Measurements from ENCODE around the gene SNRNP35. TPM values are rescaled to one million over a fixed set of nuclear protein-coding genes. Genes with fewer than 3 reads are reported as not detected.

Gene SNRNP35
- total RNA-seq, 4 donors from 2014 or later = 8.6 to 30.0 (median 25.7) TPM

- TF ChIP-seq POLR2AphosphoS5 (IDR thresholded peaks at IDR 0.05) (no peak), EP300 (IDR thresholded peaks at IDR 0.05; ENCODE audit: low read depth) (no peak), POLR2A (IDR thresholded peaks at IDR 0.05) (no peak)
- TF ChIP-seq, protein P1, sequence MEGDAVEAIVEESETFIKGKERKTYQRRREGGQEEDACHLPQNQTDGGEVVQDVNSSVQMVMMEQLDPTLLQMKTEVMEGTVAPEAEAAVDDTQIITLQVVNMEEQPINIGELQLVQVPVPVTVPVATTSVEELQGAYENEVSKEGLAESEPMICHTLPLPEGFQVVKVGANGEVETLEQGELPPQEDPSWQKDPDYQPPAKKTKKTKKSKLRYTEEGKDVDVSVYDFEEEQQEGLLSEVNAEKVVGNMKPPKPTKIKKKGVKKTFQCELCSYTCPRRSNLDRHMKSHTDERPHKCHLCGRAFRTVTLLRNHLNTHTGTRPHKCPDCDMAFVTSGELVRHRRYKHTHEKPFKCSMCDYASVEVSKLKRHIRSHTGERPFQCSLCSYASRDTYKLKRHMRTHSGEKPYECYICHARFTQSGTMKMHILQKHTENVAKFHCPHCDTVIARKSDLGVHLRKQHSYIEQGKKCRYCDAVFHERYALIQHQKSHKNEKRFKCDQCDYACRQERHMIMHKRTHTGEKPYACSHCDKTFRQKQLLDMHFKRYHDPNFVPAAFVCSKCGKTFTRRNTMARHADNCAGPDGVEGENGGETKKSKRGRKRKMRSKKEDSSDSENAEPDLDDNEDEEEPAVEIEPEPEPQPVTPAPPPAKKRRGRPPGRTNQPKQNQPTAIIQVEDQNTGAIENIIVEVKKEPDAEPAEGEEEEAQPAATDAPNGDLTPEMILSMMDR (IDR thresholded peaks at IDR 0.05) = no peak
- in situ Hi-C loops (cut with MboI; ENCODE audit: low pct_ligation_motif_present in 1 of 4, low pct_unique_long_range_greater_than_20kb in 1 of 4, low sequenced_read_pairs in 3 of 4) = no loop called here
- no peak overlapping the region for H3K4me3 ChIP-seq
- no peaks in the 10 kb centered on the region for H3K27me3 ChIP-seq
- no peak for DNase-seq
- intact Hi-C loops (cut with DNase I; ENCODE audit: low total_unique reads) = no loop called here
- peaks cover 0 to 13% (median 6%) of the 10 kb centered on the region in 4 donors for H3K36me3 ChIP-seq
- peaks cover 0 to 3% (median under 1%) of the 10 kb centered on the region in 4 donors for H3K4me1 ChIP-seq
- H3K9me3 ChIP-seq = no peaks in the 10 kb centered on the region
- 67 to 89% methylated on average over 1 to 4 of the region's 4 CpGs for WGBS, 2 donors (ENCODE audit: low coverage in 1 of 2)
- no peak overlapping the region for H3K27ac ChIP-seq
These were observed 7.1 kb downstream of the SNRNP35 start for GRCh38 chr12:123465084-123465483.

GRCh38 chr12:123468786-123469185, 10.8 kb downstream of the SNRNP35 start:
- WGBS, 2 donors (ENCODE audit: low coverage in 1 of 2) = 41 to 67% methylated on average over 1 of the region's 1 CpG
- Histone ChIP-seq H3K4me1 (no peaks in the 10 kb centered on the region), H3K36me3 (peaks cover 0 to 13% (median 6%) of the 10 kb centered on the region in 4 donors), H3K27me3 (no peaks in the 10 kb centered on the region), H3K9me3 (no peaks in the 10 kb centered on the region), H3K27ac (no peak overlapping the region), H3K4me3 (no peak overlapping the region)
- intact Hi-C loops (cut with DNase I; ENCODE audit: low total_unique reads) = no loop called here
- in situ Hi-C loops (cut with MboI; ENCODE audit: low pct_ligation_motif_present in 1 of 4, low pct_unique_long_range_greater_than_20kb in 1 of 4, low sequenced_read_pairs in 3 of 4) = no loop called here
- TF ChIP-seq EP300 (IDR thresholded peaks at IDR 0.05; ENCODE audit: low read depth) = no peak
- no peak for TF ChIP-seq POLR2A (IDR thresholded peaks at IDR 0.05)
- TF ChIP-seq, protein P1 (IDR thresholded peaks at IDR 0.05) = no peak
- no peak for TF ChIP-seq POLR2AphosphoS5 (IDR thresholded peaks at IDR 0.05)
- DNase-seq = no peak

DNA sequence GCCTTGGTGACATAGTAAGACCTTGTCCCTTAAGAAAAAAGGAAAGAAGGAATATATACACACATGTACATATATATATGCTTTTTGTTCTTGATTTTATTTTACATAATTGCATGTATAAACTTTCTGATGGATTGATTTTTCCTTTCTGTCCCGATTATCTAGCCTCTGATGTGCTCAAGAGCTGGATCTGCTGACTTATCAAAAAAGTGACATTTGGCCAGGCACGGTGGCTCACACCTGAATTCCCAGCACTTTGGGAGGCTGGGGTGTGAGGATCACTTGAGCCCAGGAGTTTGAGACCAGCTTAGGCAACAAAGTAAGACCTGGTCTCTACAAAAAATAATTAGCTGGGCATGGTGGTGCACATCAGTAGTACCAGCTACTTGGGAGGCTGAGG, 12.0 kb downstream of the SNRNP35 start:
- in situ Hi-C loops (cut with MboI; ENCODE audit: low pct_ligation_motif_present in 1 of 4, low pct_unique_long_range_greater_than_20kb in 1 of 4, low sequenced_read_pairs in 3 of 4) = no loop called here

DNA sequence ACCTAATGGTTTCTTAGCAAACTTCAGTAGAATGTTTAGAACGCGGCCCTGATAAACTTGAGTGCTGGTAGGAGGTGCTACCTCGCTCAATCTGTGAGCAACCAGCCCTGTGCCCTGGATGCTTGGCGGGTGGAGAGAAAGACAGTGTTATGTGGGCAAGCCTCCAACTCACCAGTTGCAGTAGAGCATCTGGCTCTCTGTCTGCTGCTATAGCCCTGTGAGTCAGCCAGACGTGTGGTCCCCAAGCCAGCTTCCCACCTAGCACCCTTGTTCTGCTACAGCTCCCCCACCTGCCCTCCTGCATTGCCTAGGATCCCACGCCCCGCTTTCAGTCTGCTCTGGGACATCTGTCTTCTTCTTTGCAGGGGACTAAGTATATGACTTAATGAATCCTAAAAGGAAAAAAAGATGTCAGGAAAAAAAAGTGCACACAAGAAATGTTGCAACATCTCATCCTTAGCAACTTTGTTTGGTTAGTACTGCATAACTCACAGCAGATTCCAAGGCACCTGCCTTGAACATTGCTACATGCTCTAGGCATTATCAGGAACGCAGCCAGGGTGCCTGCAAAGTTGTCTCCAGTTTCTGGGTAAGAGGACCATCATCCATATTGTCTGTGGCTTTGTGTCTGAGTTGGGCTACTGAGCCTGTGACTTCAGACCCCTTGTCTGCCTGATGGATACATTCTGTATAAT, 13.6 kb downstream of the SNRNP35 start:
- intact Hi-C loops (cut with DNase I; ENCODE audit: low total_unique reads) = no loop called here
- Histone ChIP-seq H3K4me3 (no peak overlapping the region), H3K9me3 (no peaks in the 10 kb centered on the region), H3K36me3 (peaks cover 0 to 8% (median 0%) of the 10 kb centered on the region in 4 donors), H3K27ac (no peak overlapping the region), H3K27me3 (no peaks in the 10 kb centered on the region), H3K4me1 (no peaks in the 10 kb centered on the region)
- TF ChIP-seq, protein P1 (IDR thresholded peaks at IDR 0.05) = no peak
- no peak for TF ChIP-seq POLR2A (IDR thresholded peaks at IDR 0.05)
- no peak for TF ChIP-seq POLR2AphosphoS5 (IDR thresholded peaks at IDR 0.05)
- no peak for TF ChIP-seq EP300 (IDR thresholded peaks at IDR 0.05; ENCODE audit: low read depth)
- in situ Hi-C loops (cut with MboI; ENCODE audit: low pct_ligation_motif_present in 1 of 4, low pct_unique_long_range_greater_than_20kb in 1 of 4, low sequenced_read_pairs in 3 of 4) = no loop called here
- WGBS, 2 donors (ENCODE audit: low coverage in 1 of 2) = 88 to 90% methylated on average over 2 to 6 of the region's 8 CpGs
- no peak for DNase-seq

More for the DNA sequence above, 12.0 kb downstream of the SNRNP35 start:
- no peaks in the 10 kb centered on the region for H3K27me3 ChIP-seq
- intact Hi-C loops (cut with DNase I; ENCODE audit: low total_unique reads) = no loop called here
- no peaks in the 10 kb centered on the region for H3K4me1 ChIP-seq
- TF ChIP-seq, protein P1 (IDR thresholded peaks at IDR 0.05) = no peak
- TF ChIP-seq POLR2A (IDR thresholded peaks at IDR 0.05) (no peak), EP300 (IDR thresholded peaks at IDR 0.05; ENCODE audit: low read depth) (no peak), POLR2AphosphoS5 (IDR thresholded peaks at IDR 0.05) (no peak)
- no peak overlapping the region for H3K27ac ChIP-seq
- H3K4me3 ChIP-seq = no peak overlapping the region
- H3K9me3 ChIP-seq = no peaks in the 10 kb centered on the region
- DNase-seq = no peak
- WGBS, 2 donors (ENCODE audit: low coverage in 1 of 2) = 95 to 96% methylated on average over 2 of the region's 2 CpGs
- H3K36me3 ChIP-seq = peaks cover 0 to 13% (median 5%) of the 10 kb centered on the region in 4 donors

Data from transverse colon (tissue), 4 donors.